GM12874 (cell line): ENCODE measurements around the gene METTL21A.

Experiments used
- TF ChIP-seq, protein P1 (sequence below): IDR thresholded peaks from 2 replicates; pipeline ENCODE4 v1.5.1; 2011; ENCODE audit warnings: low read depth, mild to moderate bottlenecking, control low read depth, low read length, moderate library complexity; ENCODE audit not compliant: insufficient read depth

The METTL21A gene

DNA sequence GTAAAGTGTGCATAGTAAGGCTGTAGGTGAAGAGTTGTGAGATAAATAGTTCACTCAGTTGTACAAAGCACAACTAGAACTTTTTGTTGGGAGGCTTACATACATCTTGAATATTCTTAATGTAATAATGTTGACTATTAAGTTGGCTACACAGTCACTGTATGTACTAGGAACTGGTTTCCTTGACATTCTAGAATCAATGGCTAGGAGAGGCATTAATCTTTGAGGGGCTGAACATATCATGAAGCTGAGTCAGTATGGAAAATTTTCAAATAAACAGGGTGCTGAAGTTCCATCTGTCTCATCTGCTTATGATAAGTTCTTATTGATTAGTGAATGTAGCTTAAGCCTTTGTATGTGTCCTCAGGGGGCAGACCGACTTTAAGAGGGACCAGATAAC lies 23.4 kb downstream of the METTL21A start:
- TF ChIP-seq, protein P1, sequence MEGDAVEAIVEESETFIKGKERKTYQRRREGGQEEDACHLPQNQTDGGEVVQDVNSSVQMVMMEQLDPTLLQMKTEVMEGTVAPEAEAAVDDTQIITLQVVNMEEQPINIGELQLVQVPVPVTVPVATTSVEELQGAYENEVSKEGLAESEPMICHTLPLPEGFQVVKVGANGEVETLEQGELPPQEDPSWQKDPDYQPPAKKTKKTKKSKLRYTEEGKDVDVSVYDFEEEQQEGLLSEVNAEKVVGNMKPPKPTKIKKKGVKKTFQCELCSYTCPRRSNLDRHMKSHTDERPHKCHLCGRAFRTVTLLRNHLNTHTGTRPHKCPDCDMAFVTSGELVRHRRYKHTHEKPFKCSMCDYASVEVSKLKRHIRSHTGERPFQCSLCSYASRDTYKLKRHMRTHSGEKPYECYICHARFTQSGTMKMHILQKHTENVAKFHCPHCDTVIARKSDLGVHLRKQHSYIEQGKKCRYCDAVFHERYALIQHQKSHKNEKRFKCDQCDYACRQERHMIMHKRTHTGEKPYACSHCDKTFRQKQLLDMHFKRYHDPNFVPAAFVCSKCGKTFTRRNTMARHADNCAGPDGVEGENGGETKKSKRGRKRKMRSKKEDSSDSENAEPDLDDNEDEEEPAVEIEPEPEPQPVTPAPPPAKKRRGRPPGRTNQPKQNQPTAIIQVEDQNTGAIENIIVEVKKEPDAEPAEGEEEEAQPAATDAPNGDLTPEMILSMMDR: no peak

DNA sequence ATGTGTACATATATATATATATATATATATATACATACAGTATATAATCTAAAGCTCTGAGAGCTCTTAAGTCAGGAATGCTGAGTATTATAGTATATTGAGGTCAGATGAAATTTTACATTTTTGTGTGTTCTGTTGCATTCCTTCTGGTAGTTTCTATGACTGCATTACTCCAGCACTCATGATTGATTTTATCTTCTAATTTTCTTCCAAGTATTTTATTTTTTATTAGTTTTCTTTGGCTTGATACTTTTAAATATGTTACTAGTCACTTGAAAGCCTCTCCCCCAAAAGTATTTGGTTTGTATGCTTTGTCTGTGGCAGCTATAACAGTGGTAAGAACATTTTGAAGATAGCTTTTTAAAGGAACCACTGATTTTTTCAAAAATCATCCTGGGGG lies 25.0 kb downstream of the METTL21A start:
- TF ChIP-seq, protein P1: no peak

DNA sequence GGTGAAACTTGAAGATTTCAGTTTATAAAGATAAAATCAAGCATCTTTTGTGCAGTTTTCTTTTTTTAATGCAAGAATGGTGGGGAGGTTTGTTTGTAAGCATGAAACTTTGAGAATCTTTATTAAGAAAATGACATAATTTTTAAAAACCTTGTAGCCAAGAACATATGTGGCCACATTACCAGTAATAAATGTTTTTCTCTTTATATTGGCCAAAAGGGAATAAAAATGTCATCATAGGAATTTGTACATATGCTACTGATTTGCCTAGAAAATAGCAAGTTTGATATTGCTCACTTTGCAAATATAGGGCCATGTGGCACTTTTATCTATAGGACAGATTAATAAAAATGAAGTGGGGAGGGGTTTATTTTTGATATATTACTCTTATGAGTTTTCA lies 25.6 kb downstream of the METTL21A start:
- TF ChIP-seq, protein P1: no peak

DNA sequence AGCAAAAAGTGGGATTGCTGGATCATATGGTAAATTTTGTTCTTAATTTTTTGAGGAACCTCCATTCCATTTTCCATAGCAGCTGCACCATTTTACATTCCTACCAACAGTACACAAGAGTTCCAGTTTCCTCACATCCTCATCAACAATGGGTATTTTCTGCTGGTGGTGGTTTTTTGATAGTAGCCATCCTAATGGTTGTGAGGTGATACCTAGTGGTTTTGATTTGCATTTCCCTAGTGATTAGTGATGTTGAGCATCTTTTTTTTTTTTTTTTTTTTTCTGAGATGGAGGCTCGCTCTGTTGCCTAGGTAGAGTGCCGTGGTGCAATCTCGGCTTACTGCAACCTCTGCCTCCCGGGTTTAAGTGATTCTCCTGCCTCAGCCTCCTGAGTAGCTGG lies 30.5 kb downstream of the METTL21A start:
- TF ChIP-seq, protein P1: no peak

DNA sequence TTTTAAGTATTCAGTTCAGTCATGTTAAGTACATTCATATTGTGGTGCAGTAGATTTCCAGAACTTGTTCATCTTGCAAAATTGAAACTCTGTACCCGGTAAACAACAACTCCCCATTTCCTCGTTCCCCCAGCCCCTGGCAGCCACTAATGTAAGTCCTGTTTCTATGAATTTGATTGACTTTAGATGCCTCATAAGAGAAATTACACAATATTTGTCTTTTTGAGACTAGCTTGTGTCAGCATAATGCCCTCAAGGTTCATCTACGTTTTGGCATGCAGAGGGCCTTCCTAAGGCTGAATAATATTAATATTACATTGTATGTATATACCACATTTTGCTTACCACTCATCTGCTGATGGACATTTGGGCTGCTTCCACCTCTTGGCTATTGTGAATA lies 30.9 kb downstream of the METTL21A start:
- TF ChIP-seq, protein P1: no peak

DNA sequence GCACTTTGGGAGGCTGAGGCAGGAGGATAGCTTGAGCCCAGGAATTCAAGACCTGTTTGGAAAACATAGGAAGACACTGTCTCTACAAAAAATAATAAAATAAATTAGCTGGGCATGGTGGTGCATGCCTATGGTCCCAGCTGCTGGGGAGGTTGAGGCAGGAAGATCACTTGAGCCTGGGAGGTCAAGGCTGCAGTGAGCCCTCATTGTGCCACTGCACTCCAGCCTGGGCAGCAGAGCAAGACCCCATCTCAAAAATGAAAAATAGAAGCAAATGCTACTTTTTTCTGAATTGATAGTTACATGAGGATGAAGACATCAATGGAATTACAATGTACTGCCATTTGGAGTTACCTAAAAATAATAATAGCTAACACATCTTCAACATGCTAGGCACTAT lies 31.9 kb downstream of the METTL21A start:
- TF ChIP-seq, protein P1: no peak

DNA sequence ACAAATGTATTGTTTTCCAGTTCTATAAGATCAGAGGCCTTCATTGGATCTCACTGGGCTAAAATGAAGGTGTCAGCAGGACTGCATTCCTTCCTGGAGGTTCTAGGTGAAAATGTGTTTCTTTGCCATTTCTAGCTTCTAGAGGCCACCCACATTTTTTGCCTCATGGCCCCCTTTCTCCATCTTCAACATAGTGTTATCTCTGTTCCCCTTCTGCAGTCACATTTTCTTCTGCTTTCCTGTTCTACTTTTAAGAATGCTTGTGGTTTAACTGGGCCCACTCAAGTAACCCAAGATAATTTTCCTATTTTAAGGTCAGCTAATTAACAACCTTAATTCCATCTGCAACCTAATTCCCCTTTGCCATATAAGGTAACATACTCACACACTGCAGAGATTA lies 36.1 kb downstream of the METTL21A start:
- TF ChIP-seq, protein P1: no peak

DNA sequence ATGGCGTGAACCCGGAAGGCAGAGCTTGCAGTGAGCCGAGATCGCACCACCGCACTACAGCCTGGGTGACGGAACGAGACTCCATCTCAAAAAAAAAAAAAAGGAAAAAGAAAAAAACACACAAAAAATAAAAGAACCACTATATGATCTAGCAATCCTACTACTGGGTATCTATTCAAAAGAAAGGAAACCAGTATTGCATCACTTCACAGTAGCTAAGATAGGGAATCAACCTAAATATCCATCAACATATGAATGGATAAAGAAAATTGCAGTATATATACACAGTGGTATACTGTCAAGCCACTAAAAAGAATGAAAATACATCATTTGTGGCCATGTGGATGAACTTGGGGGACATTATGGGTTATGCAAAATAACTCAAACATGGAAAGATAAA lies 37.9 kb downstream of the METTL21A start:
- TF ChIP-seq, protein P1: no peak
